GM18502 (cell line): ENCODE results near the gene GPR39.

Source experiments
- ATAC-seq: cut with Tn5 transposase; IDR thresholded peaks from one replicate; pipeline ENCODE4 v1.9.1; 2021; ENCODE audit warnings: mild to moderate bottlenecking; ENCODE audit not compliant: unreplicated experiment, poor library complexity

Gene GPR39

GRCh38 chr2:132407784-132408183 lies 8.8 kb upstream of the GPR39 start:
- ATAC-seq = no peak

GRCh38 chr2:132412021-132412420 lies 4.6 kb upstream of the GPR39 start:
- no peak for ATAC-seq

- ATAC-seq = no peak
Observed at GRCh38 chr2:132414081-132414480, 2.5 kb upstream of the GPR39 start.

- no peak for ATAC-seq
Observed at GRCh38 chr2:132415256-132415914, 1.2 kb upstream of the GPR39 start.

- no peak for ATAC-seq
Observed at GRCh38 chr2:132415915-132416722, 486 bp upstream of the GPR39 start.

- ATAC-seq = no peak
Observed at GRCh38 chr2:132417430-132418035, 928 bp downstream of the GPR39 start.

GRCh38 chr2:132419235-132419634 lies 2.6 kb downstream of the GPR39 start:
- no peak for ATAC-seq

- no peak for ATAC-seq
Observed at GRCh38 chr2:132419941-132420340, 3.3 kb downstream of the GPR39 start.

GRCh38 chr2:132420816-132421805 lies 4.5 kb downstream of the GPR39 start:
- no peak for ATAC-seq

- ATAC-seq = no peak
Observed at GRCh38 chr2:132422736-132423135, 6.1 kb downstream of the GPR39 start.

- ATAC-seq = no peak
Observed at GRCh38 chr2:132424526-132425121, 8.0 kb downstream of the GPR39 start.

GRCh38 chr2:132426033-132426432 lies 9.4 kb downstream of the GPR39 start:
- no peak for ATAC-seq

GRCh38 chr2:132426656-132427055 lies 10.1 kb downstream of the GPR39 start:
- no peak for ATAC-seq

GRCh38 chr2:132429351-132429750 lies 12.7 kb downstream of the GPR39 start:
- no peak for ATAC-seq

GRCh38 chr2:132429941-132430573 lies 13.5 kb downstream of the GPR39 start:
- no peak for ATAC-seq

GRCh38 chr2:132430895-132431294 lies 14.3 kb downstream of the GPR39 start:
- no peak for ATAC-seq

- ATAC-seq = no peak
Observed at GRCh38 chr2:132437852-132438669, 21.5 kb downstream of the GPR39 start.

- no peak for ATAC-seq
Observed at GRCh38 chr2:132438691-132439090, 22.1 kb downstream of the GPR39 start.
